Peyer's patch (tissue), 4 donors: ENCODE results near the gene IMMP2L. TPM values are rescaled to one million over a fixed set of nuclear protein-coding genes. Genes with fewer than 3 reads are reported as not detected.

Experiments
- DNase-seq, 3 donors: peaks; one replicate each; pipeline ENCODE4 v3.0.0-alpha.2; 2017 to 2019
- H3K27ac ChIP-seq, 4 donors: fragments of 200-600 bp; sonication (generic); one replicate each; pipeline ENCODE4 v1.5.1; 2016 to 2019
- H3K27me3 ChIP-seq, 2 donors: fragments of 200-600 bp; sonication (generic); one replicate each; pipeline ENCODE4 v1.5.1; 2019
- H3K36me3 ChIP-seq, 3 donors: fragments of 200-600 bp; sonication (generic); one replicate each; pipeline ENCODE4 v1.5.1; 2016 to 2019
- H3K4me1 ChIP-seq, 4 donors: fragments of 200-600 bp; sonication (generic); one replicate each; pipeline ENCODE4 v1.5.1; 2016 to 2019
- H3K4me3 ChIP-seq, 4 donors: fragments of 200-600 bp; sonication (generic); 1 replicate in 3 of 4; 2 replicates in 1 of 4; pipeline ENCODE4 v1.5.1; 2016 to 2019; ENCODE audit warnings: mild to moderate bottlenecking in 1 of 4
- H3K9me3 ChIP-seq, 4 donors: fragments of 200-600 bp; sonication (generic); one replicate each; pipeline ENCODE4 v1.5.1; 2016 to 2019; ENCODE audit warnings: mild to moderate bottlenecking in 1 of 4
- CTCF ChIP-seq, 6 experiments: fragments of 450-650 bp in 4 of 6; fragments of 200-600 bp in 2 of 6; sonication (generic) in 1 of 6; IDR thresholded peaks; one replicate each; pipeline ENCODE4 v1.5.1; 2017 to 2019; ENCODE audit warnings: antibody characterized with exemption in 6 of 6, mild to moderate bottlenecking in 3 of 6, moderate library complexity in 1 of 6
- POLR2A ChIP-seq, 2 donors: fragments of 450-650 bp; IDR thresholded peaks; one replicate each; pipeline ENCODE4 v1.5.1; 2017; ENCODE audit warnings: antibody characterized with exemption in 2 of 2, mild to moderate bottlenecking in 2 of 2, moderate library complexity in 2 of 2
- total RNA-seq, 4 donors: library from RNA; depleted of rRNA; stranded (reverse); fragments of >200 nt; gene quantifications; one replicate each; pipeline ENCODE4 v1.1.0, GENCODE V29; 2016

The IMMP2L gene
- total RNA-seq, 4 donors from 2014 or later = 5.1 to 16.5 (median 10.9) TPM

GRCh38 chr7:111132833-111133232 is 429.5 kb downstream of the IMMP2L start:
- H3K27me3 ChIP-seq = no peaks in the 10 kb centered on the region
- no peaks in the 10 kb centered on the region for H3K36me3 ChIP-seq
- H3K4me3 ChIP-seq = no peak overlapping the region
- no peaks in the 10 kb centered on the region for H3K9me3 ChIP-seq
- DNase-seq = no peak
- peaks cover 0 to 2% (median 0%) of the 10 kb centered on the region in 4 donors for H3K4me1 ChIP-seq
- TF ChIP-seq CTCF (IDR thresholded peaks at IDR 0.05) (no peak), POLR2A (IDR thresholded peaks at IDR 0.05) (no peak)
- no peak overlapping the region for H3K27ac ChIP-seq

DNA sequence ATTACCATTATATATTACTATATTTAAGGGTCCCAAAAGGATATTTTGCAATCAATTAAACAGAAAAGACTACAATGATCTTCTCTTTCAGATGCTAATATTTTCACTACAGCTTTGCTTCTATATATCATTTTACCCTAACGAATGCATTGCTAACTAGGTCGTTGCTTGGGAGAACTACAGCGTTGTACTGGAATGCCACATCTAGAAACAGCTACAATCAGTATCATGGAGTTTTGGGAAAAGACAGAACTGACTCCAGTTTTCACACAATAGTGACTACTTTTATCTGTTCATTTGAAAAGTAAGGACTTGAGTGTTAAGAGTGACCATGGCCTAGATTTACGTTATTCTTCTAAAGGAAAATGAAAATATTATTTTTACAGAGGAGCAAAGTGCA is 432.9 kb downstream of the IMMP2L start:
- TF ChIP-seq POLR2A (IDR thresholded peaks at IDR 0.05) (no peak), CTCF (IDR thresholded peaks at IDR 0.05) (no peak)
- Histone ChIP-seq H3K9me3 (no peaks in the 10 kb centered on the region), H3K4me1 (no peaks in the 10 kb centered on the region), H3K4me3 (no peak overlapping the region), H3K27me3 (no peaks in the 10 kb centered on the region), H3K27ac (no peak overlapping the region), H3K36me3 (no peaks in the 10 kb centered on the region)
- DNase-seq = no peak

DNA sequence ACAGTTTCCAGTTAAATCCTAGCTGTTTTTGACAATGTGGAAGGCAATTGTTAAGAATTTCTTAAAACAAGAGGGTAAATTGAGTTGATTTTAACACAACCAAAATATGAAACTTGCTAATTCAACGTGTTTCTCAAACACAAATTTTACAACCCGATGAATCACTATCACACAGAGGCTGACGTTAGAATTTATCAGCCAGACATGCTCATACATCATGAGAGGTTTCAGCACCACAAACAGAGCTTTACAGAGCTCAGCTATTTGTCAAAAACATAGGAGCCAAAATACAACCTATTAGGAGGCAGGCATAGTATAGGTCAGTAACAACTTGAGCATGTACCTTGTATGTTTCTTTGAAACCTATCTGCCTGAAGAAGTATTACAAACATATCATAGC is 435.3 kb downstream of the IMMP2L start:
- no peak for DNase-seq
- TF ChIP-seq POLR2A (IDR thresholded peaks at IDR 0.05) (no peak), CTCF (IDR thresholded peaks at IDR 0.05) (no peak)
- no peak overlapping the region for H3K27ac ChIP-seq
- H3K27me3 ChIP-seq = no peaks in the 10 kb centered on the region
- no peak overlapping the region for H3K4me3 ChIP-seq
- no peaks in the 10 kb centered on the region for H3K4me1 ChIP-seq
- H3K9me3 ChIP-seq = no peaks in the 10 kb centered on the region
- no peaks in the 10 kb centered on the region for H3K36me3 ChIP-seq

DNA sequence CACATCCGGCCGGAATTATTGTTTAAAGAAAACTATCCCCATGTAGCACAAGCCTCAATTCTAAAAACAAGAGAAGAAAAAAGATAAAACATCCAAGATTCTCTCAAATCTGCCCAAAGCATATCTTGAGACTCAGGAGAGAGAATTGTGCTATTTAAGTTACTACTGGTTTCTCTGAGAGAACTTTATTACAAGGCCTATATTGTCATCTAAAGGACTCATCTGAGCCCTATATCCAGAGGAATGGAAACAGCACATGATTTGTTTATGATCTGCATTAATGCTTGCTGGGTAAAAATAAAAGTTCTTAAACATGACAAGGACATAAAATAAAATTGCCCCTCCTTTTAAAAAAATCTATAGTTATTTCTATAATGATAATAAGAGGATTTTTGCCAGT is 446.3 kb downstream of the IMMP2L start:
- no peak for TF ChIP-seq CTCF (IDR thresholded peaks at IDR 0.05)
- no peak for TF ChIP-seq POLR2A (IDR thresholded peaks at IDR 0.05)
- Histone ChIP-seq H3K4me1 (no peaks in the 10 kb centered on the region), H3K4me3 (no peak overlapping the region), H3K9me3 (no peaks in the 10 kb centered on the region), H3K27ac (no peak overlapping the region), H3K27me3 (no peaks in the 10 kb centered on the region), H3K36me3 (no peaks in the 10 kb centered on the region)
- no peak for DNase-seq

GRCh38 chr7:111113263-111114017 is 448.9 kb downstream of the IMMP2L start:
- no peaks in the 10 kb centered on the region for H3K4me1 ChIP-seq
- H3K36me3 ChIP-seq = no peaks in the 10 kb centered on the region
- no peak for DNase-seq
- no peak overlapping the region for H3K27ac ChIP-seq
- no peaks in the 10 kb centered on the region for H3K27me3 ChIP-seq
- no peaks in the 10 kb centered on the region for H3K9me3 ChIP-seq
- no peak overlapping the region for H3K4me3 ChIP-seq
- TF ChIP-seq CTCF (IDR thresholded peaks at IDR 0.05) (no peak), POLR2A (IDR thresholded peaks at IDR 0.05) (no peak)
